GM21529 (cell line): ENCODE results near the gene AKAP9.
"Not testable (repeated sequence)": the region's sequence is repeated elsewhere in the genome, so short reads cannot be mapped to it uniquely, and the experiment has no call there.

Experiments used
- ATAC-seq: cut with Tn5 transposase; IDR thresholded peaks from one replicate; pipeline ENCODE4 v1.9.1; 2021; ENCODE audit not compliant: unreplicated experiment

The AKAP9 gene

GRCh38 chr7:91945476-91945875 lies 4.8 kb downstream of the AKAP9 start:
- ATAC-seq, result no peak

GRCh38 chr7:91946549-91946948 lies 5.9 kb downstream of the AKAP9 start:
- no peak for ATAC-seq

GRCh38 chr7:91947948-91948347 lies 7.3 kb downstream of the AKAP9 start:
- ATAC-seq, result no peak

- peak; percentile 52 for ATAC-seq
These were observed 8.8 kb downstream of the AKAP9 start for GRCh38 chr7:91949221-91950009.

GRCh38 chr7:91953618-91954017 lies 13.0 kb downstream of the AKAP9 start:
- ATAC-seq, result no peak

- not testable (repeated sequence) for ATAC-seq
These were observed 15.8 kb downstream of the AKAP9 start for GRCh38 chr7:91956464-91956863.

- no peak for ATAC-seq
These were observed 16.6 kb downstream of the AKAP9 start for GRCh38 chr7:91957232-91957631.

GRCh38 chr7:91957823-91958222 lies 17.2 kb downstream of the AKAP9 start:
- no peak for ATAC-seq

- no peak for ATAC-seq
These were observed 18.4 kb downstream of the AKAP9 start for GRCh38 chr7:91959023-91959422.

- ATAC-seq, result no peak
These were observed 21.2 kb downstream of the AKAP9 start for GRCh38 chr7:91961816-91962215.

- ATAC-seq, result no peak
These were observed 21.8 kb downstream of the AKAP9 start for GRCh38 chr7:91962419-91962818.

- not testable (repeated sequence) for ATAC-seq
These were observed 26.9 kb downstream of the AKAP9 start for GRCh38 chr7:91967513-91967912.

- ATAC-seq, result no peak
These were observed 33.0 kb downstream of the AKAP9 start for GRCh38 chr7:91973639-91974038.

GRCh38 chr7:91974066-91974465 lies 33.4 kb downstream of the AKAP9 start:
- ATAC-seq, result no peak

- ATAC-seq, result no peak
These were observed 36.1 kb downstream of the AKAP9 start for GRCh38 chr7:91976743-91977142.

GRCh38 chr7:91979590-91979989 lies 38.9 kb downstream of the AKAP9 start:
- no peak for ATAC-seq

- not testable (repeated sequence) for ATAC-seq
These were observed 41.7 kb downstream of the AKAP9 start for GRCh38 chr7:91982352-91982751.

- ATAC-seq, result no peak
These were observed 47.6 kb downstream of the AKAP9 start for GRCh38 chr7:91988213-91988612.

- peak; percentile 45 for ATAC-seq
These were observed 53.3 kb downstream of the AKAP9 start for GRCh38 chr7:91993976-91994375.

- peak; percentile 98 for ATAC-seq
These were observed 54.9 kb downstream of the AKAP9 start for GRCh38 chr7:91995391-91996105.

GRCh38 chr7:91999631-92000565 lies 59.2 kb downstream of the AKAP9 start:
- no peak for ATAC-seq
